Nephron (organoid): Measurements from ENCODE around the gene TXNL4B.

Source experiments
- H3K27ac Mint-ChIP-seq, 3 experiments: 2 replicates each; pipeline ENCODE4 v1.8.0; 2020; ENCODE audit warnings: mixed read lengths in 3 of 3, mild to moderate bottlenecking in 2 of 3, moderate library complexity in 1 of 3
- H3K27me3 Mint-ChIP-seq: 2 replicates; pipeline ENCODE4 v1.8.0; 2021; ENCODE audit warnings: low read depth, mild to moderate bottlenecking, moderate library complexity, mixed read lengths
- H3K36me3 Mint-ChIP-seq: 2 replicates; pipeline ENCODE4 v1.8.0; 2020; ENCODE audit warnings: low read depth, mixed read lengths
- H3K4me1 Mint-ChIP-seq: 2 replicates; pipeline ENCODE4 v1.8.0; 2020; ENCODE audit warnings: mixed read lengths
- H3K4me3 Mint-ChIP-seq, 3 experiments: 2 replicates each; pipeline ENCODE4 v1.8.0; 2020; ENCODE audit warnings: mild to moderate bottlenecking in 3 of 3, mixed read lengths in 3 of 3, moderate library complexity in 2 of 3
- H3K9me3 Mint-ChIP-seq: 2 replicates; pipeline ENCODE4 v1.8.0; 2020; ENCODE audit warnings: mixed read lengths
- TF ChIP-seq, protein P1 (sequence below), 3 experiments: fragments of 200-600 bp; sonication (generic); IDR thresholded peaks; one replicate each; pipeline ENCODE4 v1.5.0; 2021; ENCODE audit warnings: antibody characterized with exemption in 3 of 3; ENCODE audit not compliant: unreplicated experiment in 3 of 3

TXNL4B gene

DNA sequence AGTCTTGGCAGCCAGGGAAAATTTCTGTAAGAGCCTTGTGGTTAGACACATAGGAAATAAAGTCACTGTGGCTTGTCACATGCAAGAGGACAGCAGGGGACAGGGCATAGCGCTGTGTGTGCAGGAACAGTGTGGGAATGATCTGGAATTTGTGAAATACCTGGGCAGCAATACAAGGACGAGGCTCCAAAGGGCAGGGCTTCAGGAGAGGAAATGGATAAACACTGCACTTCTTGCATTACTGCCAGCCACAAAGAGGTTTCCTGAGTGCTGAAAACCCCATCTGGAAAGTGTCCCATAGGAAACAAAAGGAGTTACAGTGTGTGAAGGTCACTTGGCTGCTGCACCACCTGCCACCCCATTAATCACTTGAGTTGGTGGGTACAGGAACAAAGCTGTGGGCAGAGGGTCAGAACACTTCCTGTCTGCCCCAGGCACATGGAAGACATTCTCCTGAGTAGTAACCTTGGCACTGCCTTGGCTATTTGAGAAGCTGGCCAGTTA is 51.2 kb downstream of the TXNL4B start:
- H3K27ac Mint-ChIP-seq = no peak overlapping the region
- peaks cover 6% of the 10 kb centered on the region for H3K4me1 Mint-ChIP-seq
- H3K27me3 Mint-ChIP-seq = no peaks in the 10 kb centered on the region
- H3K36me3 Mint-ChIP-seq = peaks cover 6% of the 10 kb centered on the region
- TF ChIP-seq, protein P1, sequence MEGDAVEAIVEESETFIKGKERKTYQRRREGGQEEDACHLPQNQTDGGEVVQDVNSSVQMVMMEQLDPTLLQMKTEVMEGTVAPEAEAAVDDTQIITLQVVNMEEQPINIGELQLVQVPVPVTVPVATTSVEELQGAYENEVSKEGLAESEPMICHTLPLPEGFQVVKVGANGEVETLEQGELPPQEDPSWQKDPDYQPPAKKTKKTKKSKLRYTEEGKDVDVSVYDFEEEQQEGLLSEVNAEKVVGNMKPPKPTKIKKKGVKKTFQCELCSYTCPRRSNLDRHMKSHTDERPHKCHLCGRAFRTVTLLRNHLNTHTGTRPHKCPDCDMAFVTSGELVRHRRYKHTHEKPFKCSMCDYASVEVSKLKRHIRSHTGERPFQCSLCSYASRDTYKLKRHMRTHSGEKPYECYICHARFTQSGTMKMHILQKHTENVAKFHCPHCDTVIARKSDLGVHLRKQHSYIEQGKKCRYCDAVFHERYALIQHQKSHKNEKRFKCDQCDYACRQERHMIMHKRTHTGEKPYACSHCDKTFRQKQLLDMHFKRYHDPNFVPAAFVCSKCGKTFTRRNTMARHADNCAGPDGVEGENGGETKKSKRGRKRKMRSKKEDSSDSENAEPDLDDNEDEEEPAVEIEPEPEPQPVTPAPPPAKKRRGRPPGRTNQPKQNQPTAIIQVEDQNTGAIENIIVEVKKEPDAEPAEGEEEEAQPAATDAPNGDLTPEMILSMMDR (IDR thresholded peaks at IDR 0.05; ENCODE audit: unreplicated experiment in 3 of 3) = no peak
- no peak overlapping the region for H3K4me3 Mint-ChIP-seq
- H3K9me3 Mint-ChIP-seq = no peaks in the 10 kb centered on the region

DNA sequence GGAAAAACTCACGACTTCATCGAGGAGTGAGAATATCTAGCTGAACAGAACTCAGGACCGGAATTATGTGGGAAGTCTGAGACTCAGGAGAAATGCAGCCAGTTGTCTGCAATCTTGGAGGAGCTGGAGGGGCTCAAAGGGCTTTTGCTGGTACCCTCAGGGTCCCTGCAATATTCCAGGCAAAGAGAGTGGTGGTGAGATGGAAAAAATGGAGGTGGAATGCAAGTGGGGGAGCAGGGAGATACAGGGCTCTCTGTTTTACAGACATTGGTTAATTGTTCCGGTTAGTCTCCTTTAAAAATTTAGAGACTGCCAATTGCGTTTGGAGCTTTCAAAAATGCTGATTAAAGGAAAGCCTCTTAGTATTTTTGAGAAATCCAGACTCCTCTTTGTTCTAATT is 57.3 kb downstream of the TXNL4B start:
- H3K4me3 Mint-ChIP-seq = no peak overlapping the region
- H3K27me3 Mint-ChIP-seq = no peaks in the 10 kb centered on the region
- H3K9me3 Mint-ChIP-seq = no peaks in the 10 kb centered on the region
- no peaks in the 10 kb centered on the region for H3K4me1 Mint-ChIP-seq
- H3K27ac Mint-ChIP-seq = no peak overlapping the region
- TF ChIP-seq, protein P1 (IDR thresholded peaks at IDR 0.05; ENCODE audit: unreplicated experiment in 3 of 3) = no peak
- peaks cover 10% of the 10 kb centered on the region for H3K36me3 Mint-ChIP-seq
